ENCODE measurements around the gene TNFRSF25. TPM values are rescaled to one million over a fixed set of nuclear protein-coding genes. Genes with fewer than 3 reads are reported as not detected.
A peak's percentile ranks its signal among the peaks of the same experiment; 100 is the strongest.

TNFRSF25 gene
- total RNA-seq, 1 experiment from 2014 or later: 27.6 TPM

DNA sequence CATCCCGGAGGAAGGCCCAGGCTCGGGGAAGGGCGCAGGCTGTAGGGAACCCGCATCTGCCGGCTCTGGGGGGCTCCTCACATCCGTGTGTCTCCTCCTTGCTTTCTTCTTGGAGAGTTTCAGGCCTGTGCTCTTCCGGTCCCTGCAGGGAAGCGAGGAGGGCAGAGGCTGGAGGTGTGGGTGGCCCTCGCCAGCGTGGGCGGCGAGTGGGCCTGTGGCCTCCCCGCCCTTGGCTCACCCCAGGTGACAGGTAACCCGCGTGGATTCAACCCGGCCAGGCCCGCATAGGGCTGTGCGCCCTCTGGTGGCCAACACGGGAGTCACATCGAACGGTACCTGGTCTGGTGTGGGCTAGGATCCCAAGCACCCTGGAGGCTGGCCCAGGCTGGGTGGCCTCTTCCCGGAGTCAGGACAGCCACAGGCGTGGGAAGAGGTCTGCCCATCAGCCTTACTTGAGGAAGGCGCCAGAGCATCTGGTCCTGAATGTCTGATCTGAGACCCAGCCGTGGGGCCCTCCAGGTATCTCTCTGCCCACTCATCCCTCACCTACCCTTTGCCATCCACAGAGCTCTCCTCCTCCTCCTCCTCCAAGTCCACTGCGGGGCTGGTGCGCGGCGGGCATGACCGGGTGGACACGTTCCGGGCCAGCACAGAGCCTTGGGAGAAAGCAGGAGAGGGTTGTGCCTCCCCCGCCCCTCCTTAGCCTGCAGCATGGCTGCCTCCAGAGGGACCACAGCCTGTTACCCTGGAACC is 9.6 kb upstream of the TNFRSF25 start:
- no TSS peak for BruUV-seq (replicated peaks)
- DNase-seq (ENCODE audit: unreplicated experiment): peak; percentile 52
- H3K4me3 Mint-ChIP-seq (ENCODE audit: unreplicated experiment): no peak overlapping the region
- peaks cover 27% of the 10 kb centered on the region for H3K36me3 Mint-ChIP-seq (ENCODE audit: insufficient read depth, unreplicated experiment)
- no peaks in the 10 kb centered on the region for H3K27me3 Mint-ChIP-seq (ENCODE audit: insufficient read depth, unreplicated experiment)
- intact Hi-C loops (cut with micrococcal nuclease): loop anchor here (2.0 kb wide), 2 partner anchors 53 to 229 kb away; no protein-coding TSS in a partner anchor
- TF ChIP-seq, protein P1, sequence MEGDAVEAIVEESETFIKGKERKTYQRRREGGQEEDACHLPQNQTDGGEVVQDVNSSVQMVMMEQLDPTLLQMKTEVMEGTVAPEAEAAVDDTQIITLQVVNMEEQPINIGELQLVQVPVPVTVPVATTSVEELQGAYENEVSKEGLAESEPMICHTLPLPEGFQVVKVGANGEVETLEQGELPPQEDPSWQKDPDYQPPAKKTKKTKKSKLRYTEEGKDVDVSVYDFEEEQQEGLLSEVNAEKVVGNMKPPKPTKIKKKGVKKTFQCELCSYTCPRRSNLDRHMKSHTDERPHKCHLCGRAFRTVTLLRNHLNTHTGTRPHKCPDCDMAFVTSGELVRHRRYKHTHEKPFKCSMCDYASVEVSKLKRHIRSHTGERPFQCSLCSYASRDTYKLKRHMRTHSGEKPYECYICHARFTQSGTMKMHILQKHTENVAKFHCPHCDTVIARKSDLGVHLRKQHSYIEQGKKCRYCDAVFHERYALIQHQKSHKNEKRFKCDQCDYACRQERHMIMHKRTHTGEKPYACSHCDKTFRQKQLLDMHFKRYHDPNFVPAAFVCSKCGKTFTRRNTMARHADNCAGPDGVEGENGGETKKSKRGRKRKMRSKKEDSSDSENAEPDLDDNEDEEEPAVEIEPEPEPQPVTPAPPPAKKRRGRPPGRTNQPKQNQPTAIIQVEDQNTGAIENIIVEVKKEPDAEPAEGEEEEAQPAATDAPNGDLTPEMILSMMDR (IDR thresholded peaks at IDR 0.05; ENCODE audit: unreplicated experiment): peak; percentile 90
- ChIA-PET CTCF (interaction anchor here (0.6 to 3.2 kb wide), 16 partner anchors 7 to 487 kb away, joined by 3 to 18 read pairs (median 4); partner anchors contain the start of gene TNFRSF25), POLR2A (interaction anchor here (1.3 kb wide), 1 partner anchor 13 kb away, joined by 9 read pairs; no protein-coding TSS in a partner anchor)
- H3K27ac Mint-ChIP-seq (ENCODE audit: low read depth, unreplicated experiment): no peak overlapping the region
- peaks cover 13% of the 10 kb centered on the region for H3K4me1 Mint-ChIP-seq (ENCODE audit: insufficient read depth, unreplicated experiment)
- H3K9me3 Mint-ChIP-seq (ENCODE audit: unreplicated experiment): no peaks in the 10 kb centered on the region

DNA sequence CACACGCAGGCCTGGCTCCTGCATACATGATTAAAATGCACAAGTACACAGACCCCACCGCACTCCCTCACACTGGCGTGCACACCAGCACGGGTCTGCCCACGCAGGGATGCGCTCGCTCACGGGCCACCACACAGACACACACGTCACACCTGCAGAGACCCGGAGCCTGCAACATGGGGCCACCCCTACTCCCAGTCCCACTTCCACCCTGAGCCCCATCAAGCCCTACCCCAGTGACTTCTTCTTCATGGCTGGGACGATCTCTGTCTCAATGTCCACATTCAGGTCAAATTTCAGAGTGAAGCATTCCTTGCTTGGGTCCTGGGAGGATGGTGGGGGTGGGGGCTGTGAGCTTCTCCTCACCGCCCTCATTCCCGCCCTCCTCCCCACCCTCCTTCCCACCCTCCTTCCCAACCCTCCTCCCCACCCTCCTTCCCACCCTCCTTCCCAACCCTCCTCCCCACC is 8.9 kb upstream of the TNFRSF25 start:
- BruUV-seq (replicated peaks): no TSS peak
- Mint-ChIP-seq H3K27ac (ENCODE audit: low read depth, unreplicated experiment) (no peak overlapping the region), H3K27me3 (ENCODE audit: insufficient read depth, unreplicated experiment) (no peaks in the 10 kb centered on the region), H3K4me1 (ENCODE audit: insufficient read depth, unreplicated experiment) (peaks cover 13% of the 10 kb centered on the region), H3K36me3 (ENCODE audit: insufficient read depth, unreplicated experiment) (peaks cover 30% of the 10 kb centered on the region), H3K4me3 (ENCODE audit: unreplicated experiment) (no peak overlapping the region), H3K9me3 (ENCODE audit: unreplicated experiment) (no peaks in the 10 kb centered on the region)
- DNase-seq (ENCODE audit: unreplicated experiment): no peak
- CTCF ChIA-PET: interaction anchor here (0.6 kb wide), 1 partner anchor 403 kb away, joined by 3 read pairs; no protein-coding TSS in a partner anchor
- TF ChIP-seq, protein P1 (IDR thresholded peaks at IDR 0.05; ENCODE audit: unreplicated experiment): no peak
- POLR2A ChIA-PET: no interaction called here
- intact Hi-C loops (cut with micrococcal nuclease): loop anchor here (2.0 kb wide), 2 partner anchors 52 to 228 kb away; no protein-coding TSS in a partner anchor

DNA sequence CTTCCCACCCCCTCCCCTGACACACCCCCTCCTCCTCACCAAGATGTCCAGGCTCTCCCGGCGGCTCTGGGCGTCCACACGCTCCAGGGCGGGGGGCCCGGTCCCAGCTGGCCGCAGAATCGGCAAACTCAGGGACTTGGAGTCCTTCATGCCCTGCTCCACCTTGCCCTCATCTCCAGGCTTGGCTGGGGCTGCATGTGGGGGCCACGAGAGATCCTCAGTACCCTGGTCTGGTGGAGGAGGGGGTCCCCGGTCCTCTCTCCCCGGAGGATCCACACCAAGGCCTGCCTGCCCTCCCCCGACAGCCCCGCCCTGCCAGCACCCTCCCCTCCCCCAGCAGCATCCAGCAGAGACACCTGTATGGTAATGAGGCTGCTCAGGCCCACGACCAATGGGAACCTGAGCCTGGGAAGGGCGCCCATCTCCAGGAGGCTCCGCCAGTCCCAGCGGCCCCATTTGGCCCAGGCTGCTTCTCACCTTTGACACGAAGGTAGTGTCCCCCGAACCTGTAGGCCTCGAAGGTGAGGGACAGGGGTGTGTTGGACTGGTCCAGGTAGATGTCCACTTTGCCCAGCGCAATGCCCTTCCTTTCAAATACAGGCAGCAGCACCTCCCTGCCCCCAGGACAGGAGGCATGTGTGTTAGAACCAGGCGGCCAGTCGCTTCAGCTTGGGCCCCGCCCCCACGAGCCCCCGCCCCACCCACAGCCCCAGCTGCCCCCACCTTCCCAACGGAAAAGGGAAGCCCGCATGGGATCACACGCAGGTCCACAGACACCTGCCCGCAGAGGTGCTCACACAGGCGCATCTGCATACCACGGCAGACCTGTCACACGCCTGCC is 8.2 kb upstream of the TNFRSF25 start:
- no TSS peak for BruUV-seq (replicated peaks)
- H3K4me1 Mint-ChIP-seq (ENCODE audit: insufficient read depth, unreplicated experiment): peaks cover 13% of the 10 kb centered on the region
- no peak overlapping the region for H3K4me3 Mint-ChIP-seq (ENCODE audit: unreplicated experiment)
- no peaks in the 10 kb centered on the region for H3K27me3 Mint-ChIP-seq (ENCODE audit: insufficient read depth, unreplicated experiment)
- intact Hi-C loops (cut with micrococcal nuclease): loop anchor here (2.0 kb wide), 2 partner anchors 51 to 227 kb away; no protein-coding TSS in a partner anchor
- no peak overlapping the region for H3K27ac Mint-ChIP-seq (ENCODE audit: low read depth, unreplicated experiment)
- DNase-seq (ENCODE audit: unreplicated experiment): no peak
- TF ChIP-seq, protein P1 (IDR thresholded peaks at IDR 0.05; ENCODE audit: unreplicated experiment): no peak
- H3K9me3 Mint-ChIP-seq (ENCODE audit: unreplicated experiment): no peaks in the 10 kb centered on the region
- POLR2A ChIA-PET: interaction anchor here (3.2 kb wide), 1 partner anchor 17 kb away, joined by 15 read pairs; the partner anchor contains the start of gene PLEKHG5
- CTCF ChIA-PET: interaction anchor here (0.6 to 1.1 kb wide), 3 partner anchors 15 to 404 kb away, joined by 3 to 6 read pairs (median 3); no protein-coding TSS in a partner anchor
- peaks cover 34% of the 10 kb centered on the region for H3K36me3 Mint-ChIP-seq (ENCODE audit: insufficient read depth, unreplicated experiment)
